GM19351 (cell line): ENCODE results near the gene ATP13A1.
"Not testable (repeated sequence)": the region's sequence is repeated elsewhere in the genome, so short reads cannot be mapped to it uniquely, and the experiment has no call there.

Source experiments
- ATAC-seq: cut with Tn5 transposase; IDR thresholded peaks from one replicate; pipeline ENCODE4 v1.9.1; 2021; ENCODE audit warnings: mild to moderate bottlenecking, moderate library complexity; ENCODE audit not compliant: unreplicated experiment

ATP13A1 gene

GRCh38 chr19:19665420-19665948 is 2.0 kb upstream of the ATP13A1 start:
- not testable (repeated sequence) for ATAC-seq

- ATAC-seq = no peak
These were observed 613 bp downstream of the ATP13A1 start for GRCh38 chr19:19662871-19663255.

- no peak for ATAC-seq
These were observed 1.1 kb downstream of the ATP13A1 start for GRCh38 chr19:19662344-19662743.

GRCh38 chr19:19661675-19662251 is 1.7 kb downstream of the ATP13A1 start:
- peak; percentile 58 for ATAC-seq

- ATAC-seq = no peak
These were observed 2.3 kb downstream of the ATP13A1 start for GRCh38 chr19:19661141-19661674.

- no peak for ATAC-seq
These were observed 3.7 kb downstream of the ATP13A1 start for GRCh38 chr19:19659646-19660245.

GRCh38 chr19:19657397-19657783 is 6.1 kb downstream of the ATP13A1 start:
- ATAC-seq = no peak

- ATAC-seq = no peak
These were observed 6.8 kb downstream of the ATP13A1 start for GRCh38 chr19:19656451-19657396.

GRCh38 chr19:19655641-19656343 is 7.7 kb downstream of the ATP13A1 start:
- no peak for ATAC-seq

GRCh38 chr19:19655051-19655594 is 8.4 kb downstream of the ATP13A1 start:
- ATAC-seq = no peak

- ATAC-seq = no peak
These were observed 9.0 kb downstream of the ATP13A1 start for GRCh38 chr19:19654441-19654840.

- ATAC-seq = no peak
These were observed 9.8 kb downstream of the ATP13A1 start for GRCh38 chr19:19653597-19654147.

- no peak for ATAC-seq
These were observed 10.8 kb downstream of the ATP13A1 start for GRCh38 chr19:19652482-19653295.

- ATAC-seq = no peak
These were observed 12.4 kb downstream of the ATP13A1 start for GRCh38 chr19:19651076-19651475.

- no peak for ATAC-seq
These were observed 13.1 kb downstream of the ATP13A1 start for GRCh38 chr19:19650331-19650730.

- ATAC-seq = no peak
These were observed 13.9 kb downstream of the ATP13A1 start for GRCh38 chr19:19649580-19649995.

- ATAC-seq = no peak
These were observed 14.3 kb downstream of the ATP13A1 start for GRCh38 chr19:19649155-19649554.

- ATAC-seq = no peak
These were observed 16.2 kb downstream of the ATP13A1 start for GRCh38 chr19:19647037-19647835.
